ENCODE measurements around the gene C1orf105. TPM values are rescaled to one million over a fixed set of nuclear protein-coding genes. Genes with fewer than 3 reads are reported as not detected.

C1orf105 gene
- total RNA-seq, 1 donor from 2014 or later = not detected

GRCh38 chr1:172394811-172395210 lies 25.7 kb upstream of the C1orf105 start:
- FAIRE-seq = no peak
- no peak for DNase-seq (ENCODE audit: low spot score in 2 of 2)

GRCh38 chr1:172395576-172395975 lies 24.9 kb upstream of the C1orf105 start:
- FAIRE-seq (no peak), DNase-seq (ENCODE audit: low spot score in 2 of 2) (no peak)

- FAIRE-seq = no peak
Measured at GRCh38 chr1:172397221-172397620, 23.3 kb upstream of the C1orf105 start.

GRCh38 chr1:172397633-172398032 lies 22.9 kb upstream of the C1orf105 start:
- DNase-seq (ENCODE audit: low spot score in 2 of 2) (no peak), FAIRE-seq (no peak)

More at GRCh38 chr1:172397221-172397620, 23.3 kb upstream of the C1orf105 start:
- no peak for DNase-seq (ENCODE audit: low spot score in 2 of 2)

- FAIRE-seq (no peak), DNase-seq (ENCODE audit: low spot score in 2 of 2) (no peak)
Measured at GRCh38 chr1:172398193-172398592, 22.3 kb upstream of the C1orf105 start.

GRCh38 chr1:172398970-172399755 lies 21.3 kb upstream of the C1orf105 start:
- peak; percentile 21 to 24 for DNase-seq (ENCODE audit: low spot score in 2 of 2)
- FAIRE-seq = peak; percentile 95

GRCh38 chr1:172399756-172400721 lies 20.4 kb upstream of the C1orf105 start:
- DNase-seq (ENCODE audit: low spot score in 2 of 2) = no peak
- no peak for FAIRE-seq

GRCh38 chr1:172400722-172401105 lies 19.8 kb upstream of the C1orf105 start:
- FAIRE-seq = no peak
- no peak for DNase-seq (ENCODE audit: low spot score in 2 of 2)

GRCh38 chr1:172401477-172401876 lies 19.0 kb upstream of the C1orf105 start:
- DNase-seq (ENCODE audit: low spot score in 2 of 2) (no peak), FAIRE-seq (no peak)

GRCh38 chr1:172401892-172402291 lies 18.6 kb upstream of the C1orf105 start:
- FAIRE-seq = no peak
- DNase-seq (ENCODE audit: low spot score in 2 of 2) = no peak

GRCh38 chr1:172402878-172403569 lies 17.5 kb upstream of the C1orf105 start:
- FAIRE-seq = no peak
- no peak for DNase-seq (ENCODE audit: low spot score in 2 of 2)

GRCh38 chr1:172404121-172404520 lies 16.4 kb upstream of the C1orf105 start:
- no peak for FAIRE-seq
- DNase-seq (ENCODE audit: low spot score in 2 of 2) = no peak

- no peak for FAIRE-seq
- no peak for DNase-seq (ENCODE audit: low spot score in 2 of 2)
Measured at GRCh38 chr1:172405912-172406311, 14.6 kb upstream of the C1orf105 start.

GRCh38 chr1:172406968-172407367 lies 13.5 kb upstream of the C1orf105 start:
- DNase-seq (ENCODE audit: low spot score in 2 of 2) (no peak), FAIRE-seq (no peak)

GRCh38 chr1:172408958-172409357 lies 11.5 kb upstream of the C1orf105 start:
- DNase-seq (ENCODE audit: low spot score in 2 of 2) (no peak), FAIRE-seq (no peak)

- FAIRE-seq = no peak
- no peak for DNase-seq (ENCODE audit: low spot score in 2 of 2)
Measured at GRCh38 chr1:172410027-172410426, 10.5 kb upstream of the C1orf105 start.

GRCh38 chr1:172411791-172412338 lies 8.6 kb upstream of the C1orf105 start:
- FAIRE-seq (no peak), DNase-seq (ENCODE audit: low spot score in 2 of 2) (no peak)

- FAIRE-seq (no peak), DNase-seq (ENCODE audit: low spot score in 2 of 2) (no peak)
Measured at GRCh38 chr1:172414331-172414730, 6.2 kb upstream of the C1orf105 start.

GRCh38 chr1:172416496-172417035 lies 3.9 kb upstream of the C1orf105 start:
- DNase-seq (ENCODE audit: low spot score in 2 of 2) (no peak), FAIRE-seq (no peak)

- FAIRE-seq (no peak), DNase-seq (ENCODE audit: low spot score in 2 of 2) (no peak)
Measured at GRCh38 chr1:172417557-172417956, 2.9 kb upstream of the C1orf105 start.

Measured in frontal cortex (tissue), 4 donors.